CD4-positive, alpha-beta T cell (primary cell): ENCODE data around the gene CERK. TPM values are rescaled to one million over a fixed set of nuclear protein-coding genes. Genes with fewer than 3 reads are reported as not detected.
A peak's percentile ranks its signal among the peaks of the same experiment; 100 is the strongest.

ENCODE experiments used
- ATAC-seq: fragments of 200-7000 bp; cut with Tn5 transposase; one replicate; pipeline ENCODE4 v1.10.0; 2022; ENCODE audit warnings: mild to moderate bottlenecking; ENCODE audit not compliant: poor library complexity
- CTCF ChIA-PET: fragments of 350-600 bp; sonication (Branson Sonifier 250); formaldehyde crosslinking; loops from one replicate; lab custom pipeline; 2021; ENCODE audit warnings: antibody characterized with exemption, inconsistent platforms; lab: Charles Lee
- POLR2A ChIA-PET: fragments of 350-600 bp; sonication (Branson Sonifier 250); formaldehyde crosslinking; loops from one replicate; lab custom pipeline; 2021; ENCODE audit warnings: antibody characterized with exemption, inconsistent platforms; lab: Charles Lee
- DNase-seq, 14 experiments: peaks; one replicate each; pipeline ENCODE4 v3.0.0-alpha.2; 2013 to 2020; ENCODE audit warnings: mixed read lengths in 2 of 14
- H3K27ac ChIP-seq, 2 donors: one replicate each; pipeline versions ENCODE4 v1.5.1 to v1.7.0; 2013; ENCODE audit warnings: low read length in 2 of 2, low read depth in 1 of 2, mild to moderate bottlenecking in 1 of 2
- H3K27me3 ChIP-seq, 2 experiments: 1 replicate in 1 of 2; 2 replicates in 1 of 2; pipeline versions ENCODE4 v1.6.1 to v1.7.0; 2013; ENCODE audit warnings: low read length in 2 of 2, control low read depth in 1 of 2, mild to moderate bottlenecking in 1 of 2, moderate library complexity in 1 of 2; ENCODE audit not compliant: insufficient read depth in 2 of 2, control insufficient read depth in 1 of 2
- H3K36me3 ChIP-seq: one replicate; pipeline ENCODE4 v1.6.1; 2013; ENCODE audit warnings: low read length, control low read depth; ENCODE audit not compliant: insufficient read depth
- H3K4me1 ChIP-seq: one replicate; pipeline ENCODE4 v1.6.1; 2013; ENCODE audit warnings: low read length, control low read depth; ENCODE audit not compliant: insufficient read depth
- H3K4me3 ChIP-seq: one replicate; pipeline ENCODE4 v1.5.1; 2013; ENCODE audit warnings: mild to moderate bottlenecking, low read length, moderate library complexity
- H3K9me3 ChIP-seq, 2 experiments: 1 replicate in 1 of 2; 2 replicates in 1 of 2; pipeline versions ENCODE4 v1.6.1 to v1.7.0; 2013; ENCODE audit warnings: low read length in 2 of 2, mild to moderate bottlenecking in 2 of 2, control low read depth in 1 of 2, moderate library complexity in 1 of 2; ENCODE audit not compliant: control insufficient read depth in 1 of 2, insufficient read depth in 1 of 2
- H3K27ac Mint-ChIP-seq: one replicate; pipeline ENCODE4 v1.8.0; 2020; ENCODE audit warnings: mixed read lengths
- H3K27me3 Mint-ChIP-seq: one replicate; pipeline ENCODE4 v1.8.0; 2021; ENCODE audit warnings: mixed read lengths
- H3K36me3 Mint-ChIP-seq: one replicate; pipeline ENCODE4 v1.8.0; 2021; ENCODE audit warnings: low read depth, mixed read lengths
- H3K4me1 Mint-ChIP-seq: one replicate; pipeline ENCODE4 v1.8.0; 2021; ENCODE audit warnings: low read depth, mixed read lengths
- H3K4me3 Mint-ChIP-seq: one replicate; pipeline ENCODE4 v1.8.0; 2020; ENCODE audit warnings: mild to moderate bottlenecking, mixed read lengths
- H3K9me3 Mint-ChIP-seq: one replicate; pipeline ENCODE4 v1.8.0; 2020; ENCODE audit warnings: mixed read lengths
- intact Hi-C, 2 experiments: fragments of 100-400 bp; cut with DNase I in 1 of 2; cut with micrococcal nuclease in 1 of 2; formaldehyde crosslinking; loops; one replicate each; pipeline versions ENCODE4 v1.15.1 to v1.9.0; 2023 to 2025; cut with DNase I, micrococcal nuclease
- total RNA-seq, 174 experiments: library from RNA in 2 of 174; stranded (reverse) in 2 of 174; gene quantifications; one replicate each; pipeline ENCODE4 v1.2.3 and lab custom pipeline; 2021 to 2026
- TF ChIP-seq, protein P1 (sequence below): fragments of 200-600 bp; IDR thresholded peaks from one replicate; pipeline ENCODE4 v1.8.0; 2022; ENCODE audit warnings: antibody characterized with exemption, mild to moderate bottlenecking

Gene CERK
- total RNA-seq, 2 experiments from 2014 or later: 84.6 to 88.5 TPM

- H3K27me3 Mint-ChIP-seq: no peaks in the 10 kb centered on the region
- POLR2A ChIA-PET: interaction anchor here (2.1 kb wide), 1 partner anchor 104 kb away, joined by 5 read pairs; no protein-coding TSS in a partner anchor
- intact Hi-C loops: loop anchor here in 1 of 2 experiments (5.0 kb wide), 1 partner anchor 125 kb away; no protein-coding TSS in a partner anchor
- TF ChIP-seq, protein P1, sequence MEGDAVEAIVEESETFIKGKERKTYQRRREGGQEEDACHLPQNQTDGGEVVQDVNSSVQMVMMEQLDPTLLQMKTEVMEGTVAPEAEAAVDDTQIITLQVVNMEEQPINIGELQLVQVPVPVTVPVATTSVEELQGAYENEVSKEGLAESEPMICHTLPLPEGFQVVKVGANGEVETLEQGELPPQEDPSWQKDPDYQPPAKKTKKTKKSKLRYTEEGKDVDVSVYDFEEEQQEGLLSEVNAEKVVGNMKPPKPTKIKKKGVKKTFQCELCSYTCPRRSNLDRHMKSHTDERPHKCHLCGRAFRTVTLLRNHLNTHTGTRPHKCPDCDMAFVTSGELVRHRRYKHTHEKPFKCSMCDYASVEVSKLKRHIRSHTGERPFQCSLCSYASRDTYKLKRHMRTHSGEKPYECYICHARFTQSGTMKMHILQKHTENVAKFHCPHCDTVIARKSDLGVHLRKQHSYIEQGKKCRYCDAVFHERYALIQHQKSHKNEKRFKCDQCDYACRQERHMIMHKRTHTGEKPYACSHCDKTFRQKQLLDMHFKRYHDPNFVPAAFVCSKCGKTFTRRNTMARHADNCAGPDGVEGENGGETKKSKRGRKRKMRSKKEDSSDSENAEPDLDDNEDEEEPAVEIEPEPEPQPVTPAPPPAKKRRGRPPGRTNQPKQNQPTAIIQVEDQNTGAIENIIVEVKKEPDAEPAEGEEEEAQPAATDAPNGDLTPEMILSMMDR: no peak
- DNase-seq: no peak
- peak overlapping the region; percentile 85 for H3K27ac Mint-ChIP-seq
- CTCF ChIA-PET: interaction anchor here (1.4 kb wide), 1 partner anchor 123 kb away, joined by 5 read pairs; no protein-coding TSS in a partner anchor
- H3K36me3 Mint-ChIP-seq: peaks cover 73% of the 10 kb centered on the region
- H3K4me3 Mint-ChIP-seq: no peak overlapping the region
- peaks cover 30% of the 10 kb centered on the region for H3K4me1 Mint-ChIP-seq
- H3K4me1 ChIP-seq: peaks cover 22% of the 10 kb centered on the region
- no peak overlapping the region for H3K27ac ChIP-seq
- H3K27me3 ChIP-seq: no peaks in the 10 kb centered on the region
- no peaks in the 10 kb centered on the region for H3K9me3 ChIP-seq
- H3K9me3 Mint-ChIP-seq: no peaks in the 10 kb centered on the region
- ATAC-seq: no peak
- peaks cover 56% of the 10 kb centered on the region for H3K36me3 ChIP-seq
- H3K4me3 ChIP-seq: no peak overlapping the region
These were observed 51.0 kb downstream of the CERK start for GRCh38 chr22:46687048-46687444.

- no peaks in the 10 kb centered on the region for H3K27me3 Mint-ChIP-seq
- intact Hi-C loops: loop anchor here in 1 of 2 experiments (5.0 kb wide), 1 partner anchor 124 kb away; no protein-coding TSS in a partner anchor
- no peak overlapping the region for H3K27ac ChIP-seq
- H3K4me3 Mint-ChIP-seq: peak overlapping the region; percentile 55
- peaks cover 51% of the 10 kb centered on the region for H3K36me3 ChIP-seq
- H3K27ac Mint-ChIP-seq: peak overlapping the region; percentile 85
- ChIA-PET CTCF (interaction anchor here (1.4 kb wide), 1 partner anchor 123 kb away, joined by 5 read pairs; no protein-coding TSS in a partner anchor), POLR2A (interaction anchor here (2.1 kb wide), 1 partner anchor 105 kb away, joined by 5 read pairs; no protein-coding TSS in a partner anchor)
- peaks cover 30% of the 10 kb centered on the region for H3K4me1 Mint-ChIP-seq
- H3K4me1 ChIP-seq: peaks cover 22% of the 10 kb centered on the region
- no peak overlapping the region for H3K4me3 ChIP-seq
- H3K9me3 ChIP-seq: no peaks in the 10 kb centered on the region
- TF ChIP-seq, protein P1: no peak
- DNase-seq (no peak), ATAC-seq (no peak)
- H3K9me3 Mint-ChIP-seq: no peaks in the 10 kb centered on the region
- no peaks in the 10 kb centered on the region for H3K27me3 ChIP-seq
- peaks cover 67% of the 10 kb centered on the region for H3K36me3 Mint-ChIP-seq
These were observed 51.6 kb downstream of the CERK start for GRCh38 chr22:46686221-46687047.

GRCh38 chr22:46684706-46685105, 53.3 kb downstream of the CERK start:
- ATAC-seq (no peak), DNase-seq (peak in 3 of 14 experiments; percentile 16 to 41 (median 26))
- Histone ChIP-seq H3K27ac (no peak overlapping the region), H3K27me3 (no peaks in the 10 kb centered on the region), H3K4me3 (no peak overlapping the region), H3K4me1 (peaks cover 22% of the 10 kb centered on the region), H3K9me3 (no peaks in the 10 kb centered on the region), H3K36me3 (peaks cover 35% of the 10 kb centered on the region)
- Mint-ChIP-seq H3K36me3 (peaks cover 52% of the 10 kb centered on the region), H3K27me3 (no peaks in the 10 kb centered on the region), H3K9me3 (no peaks in the 10 kb centered on the region), H3K4me3 (no peak overlapping the region), H3K4me1 (peaks cover 30% of the 10 kb centered on the region), H3K27ac (peak overlapping the region; percentile 85)
- ChIA-PET POLR2A (no interaction called here), CTCF (interaction anchor here (0.6 kb wide), 1 partner anchor 568 kb away, joined by 3 read pairs; no protein-coding TSS in a partner anchor)
- intact Hi-C loops: loop anchor here (2.0 to 5.0 kb wide), 2 partner anchors 122 kb away; no protein-coding TSS in a partner anchor
- TF ChIP-seq, protein P1: no peak
